CD4-positive, alpha-beta T cell treated with Interferon alpha-2 for 1 hour (primary cell): ENCODE measurements around the gene LARGE1.

Experiments
- DNase-seq, 2 donors: peaks; one replicate each; pipeline ENCODE4 v3.0.0-alpha.2; 2020 to 2022

Gene LARGE1

GRCh38 chr22:33650244-33650643 is 270.0 kb downstream of the LARGE1 start:
- DNase-seq, result no peak

- no peak for DNase-seq
Measured at GRCh38 chr22:33648478-33648877, 271.8 kb downstream of the LARGE1 start.

GRCh38 chr22:33640900-33641299 is 279.4 kb downstream of the LARGE1 start:
- DNase-seq, result no peak

GRCh38 chr22:33639588-33640254 is 280.6 kb downstream of the LARGE1 start:
- DNase-seq, result no peak

DNA sequence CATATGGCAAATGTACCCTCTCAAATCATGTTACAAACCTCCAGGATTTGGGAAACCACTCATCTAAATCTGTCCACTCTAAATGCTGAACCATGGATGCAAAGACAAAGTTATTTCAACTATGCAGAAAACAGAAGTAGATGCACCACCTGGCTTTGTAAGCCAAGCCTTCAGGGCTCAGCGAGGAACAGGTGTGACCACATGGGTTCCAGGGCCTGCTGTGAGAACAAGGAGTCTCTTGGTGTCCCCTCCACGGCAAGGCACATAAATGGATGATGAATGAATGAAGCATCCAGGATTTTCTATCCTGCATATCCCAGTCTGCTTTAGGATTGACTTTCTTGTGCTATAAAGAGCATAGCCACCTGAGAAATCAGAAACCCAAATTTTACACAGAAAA is 284.5 kb downstream of the LARGE1 start:
- DNase-seq, result no peak

DNA sequence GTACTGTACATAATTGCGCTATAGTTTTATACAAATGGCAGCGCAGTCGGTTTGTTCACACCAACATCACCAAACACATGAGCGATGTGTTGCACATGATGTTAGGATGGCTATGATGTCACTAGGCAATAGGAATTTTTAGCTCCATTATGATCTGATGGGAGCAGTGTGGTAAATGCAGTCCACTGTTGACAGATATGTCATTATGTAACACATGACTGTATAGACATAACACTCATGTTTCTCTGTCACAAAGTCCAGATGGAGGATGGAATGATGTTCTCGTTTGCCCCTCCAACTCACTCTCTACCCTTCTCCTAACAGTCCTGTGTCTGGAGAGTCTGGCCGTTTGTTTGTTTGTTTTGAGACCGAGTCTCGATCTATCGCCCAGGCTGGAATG is 288.5 kb downstream of the LARGE1 start:
- DNase-seq, result no peak

- DNase-seq, result no peak
Measured at GRCh38 chr22:33625959-33626358, 294.3 kb downstream of the LARGE1 start.

DNA sequence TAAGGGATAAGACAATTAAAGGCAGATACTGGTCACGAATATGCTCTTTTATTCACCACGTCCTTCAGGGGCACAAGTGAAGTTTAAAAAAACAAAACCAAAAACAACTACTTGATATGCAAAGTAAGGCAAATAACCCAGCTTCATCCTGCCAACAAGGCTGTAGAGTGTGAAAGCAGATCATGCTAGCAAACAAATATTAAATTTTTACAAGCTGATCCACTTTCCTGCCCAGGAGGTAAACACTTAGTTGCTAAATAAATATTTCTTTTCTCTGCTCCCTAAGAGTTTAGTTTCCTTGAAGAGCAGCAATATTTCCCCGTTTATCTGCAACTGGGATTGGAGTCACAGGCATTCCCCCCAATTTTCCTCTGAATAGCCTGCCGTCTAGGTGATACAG is 300.2 kb downstream of the LARGE1 start:
- no peak for DNase-seq

DNA sequence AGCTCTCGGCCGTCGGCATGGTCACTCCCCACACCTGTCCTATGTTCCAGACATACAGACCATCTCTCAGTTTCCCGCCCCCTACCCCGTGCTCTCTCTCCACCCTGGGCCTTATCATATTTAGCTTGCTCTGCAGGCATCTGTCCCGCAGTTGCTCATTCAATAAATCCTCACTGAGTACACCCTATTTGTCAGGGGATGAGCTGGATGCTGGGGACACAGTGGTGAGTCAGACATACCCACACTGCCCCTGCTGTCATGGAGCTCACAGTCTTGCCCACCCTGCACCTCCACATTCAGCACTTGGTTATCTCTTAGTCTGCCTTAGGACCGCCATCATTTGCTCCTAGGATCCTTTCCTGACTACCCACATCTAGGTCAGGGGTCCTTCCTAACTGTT is 313.8 kb downstream of the LARGE1 start:
- DNase-seq, result no peak

DNA sequence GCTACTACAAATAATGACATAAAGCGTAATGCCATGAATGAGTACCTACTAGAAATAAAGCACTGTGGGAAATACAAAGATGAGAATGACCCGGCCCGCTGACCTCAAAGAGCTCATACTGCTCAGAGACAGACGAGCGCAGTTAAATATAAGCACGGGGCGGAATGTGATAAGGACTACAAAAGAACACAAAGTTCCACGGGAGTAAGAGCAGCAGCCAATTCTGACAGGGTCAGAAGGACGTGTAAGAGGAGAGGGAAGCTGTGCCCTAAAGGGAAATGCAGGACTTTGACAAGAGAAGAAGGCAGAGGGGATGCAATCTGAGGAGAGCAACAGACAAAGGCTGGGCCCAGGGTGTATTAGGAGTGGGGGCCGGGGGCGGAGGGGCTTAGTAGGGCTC is 314.6 kb downstream of the LARGE1 start:
- DNase-seq, result no peak

GRCh38 chr22:33605221-33605620 is 315.1 kb downstream of the LARGE1 start:
- DNase-seq, result no peak

DNA sequence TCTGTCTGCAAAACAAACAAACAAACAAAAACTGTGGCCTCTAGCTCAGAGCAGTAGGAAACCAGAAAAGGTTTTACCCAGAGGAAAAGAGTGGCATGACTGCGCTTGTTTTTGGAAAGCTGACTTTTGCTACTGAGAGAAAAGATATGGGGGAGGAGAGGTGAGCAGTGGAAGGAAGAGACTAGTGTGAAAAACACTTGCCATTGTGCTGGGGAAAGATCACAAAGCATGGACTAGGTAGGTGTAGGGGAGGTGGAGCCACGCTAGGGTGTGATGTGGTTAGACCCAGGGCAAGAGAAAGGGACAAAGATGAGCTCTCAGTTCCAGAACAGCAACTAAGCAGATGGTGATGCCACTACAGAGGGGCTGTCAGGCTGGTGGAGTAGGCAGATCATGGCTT is 319.2 kb downstream of the LARGE1 start:
- DNase-seq, result no peak

- DNase-seq, result no peak
Measured at GRCh38 chr22:33600595-33600994, 319.7 kb downstream of the LARGE1 start.

- DNase-seq, result no peak
Measured at GRCh38 chr22:33600113-33600512, 320.2 kb downstream of the LARGE1 start.

DNA sequence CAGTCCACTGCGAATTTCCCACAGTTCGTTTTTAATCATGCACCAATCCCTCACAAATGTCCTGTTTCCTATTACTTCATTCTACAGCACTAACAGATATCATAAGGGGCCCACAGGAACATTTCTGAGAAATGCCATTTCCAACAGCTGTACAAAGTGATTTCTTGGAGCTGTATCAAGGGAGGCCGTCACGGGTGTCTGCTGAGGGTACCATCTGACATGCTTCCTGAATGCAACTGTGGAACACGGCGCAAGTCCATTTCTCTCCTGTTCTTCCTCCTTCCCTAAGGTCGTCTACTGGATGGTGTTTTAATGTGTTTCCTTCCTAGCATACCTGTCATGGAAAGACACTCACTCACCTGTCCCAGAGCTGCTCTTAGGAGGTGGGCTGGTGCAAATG is 320.7 kb downstream of the LARGE1 start:
- no peak for DNase-seq

DNA sequence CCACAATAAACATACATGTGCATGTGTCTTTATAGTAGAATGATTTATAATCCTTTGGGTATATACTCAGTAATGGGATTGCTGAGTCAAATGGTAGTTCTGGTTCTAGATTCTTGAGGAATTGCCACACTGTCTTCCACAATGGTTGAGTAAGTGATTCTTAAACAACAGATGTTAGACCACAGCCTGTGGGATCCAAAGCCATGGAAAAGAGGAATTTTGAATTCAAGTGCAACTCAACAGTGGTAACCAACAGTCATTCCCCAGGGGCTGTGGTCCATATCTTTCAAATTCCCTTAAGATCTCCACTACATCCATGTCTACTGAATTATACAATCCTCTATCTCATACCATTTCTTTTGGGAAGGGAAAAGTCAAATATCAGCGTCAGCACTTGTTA is 321.5 kb downstream of the LARGE1 start:
- DNase-seq, result no peak

DNA sequence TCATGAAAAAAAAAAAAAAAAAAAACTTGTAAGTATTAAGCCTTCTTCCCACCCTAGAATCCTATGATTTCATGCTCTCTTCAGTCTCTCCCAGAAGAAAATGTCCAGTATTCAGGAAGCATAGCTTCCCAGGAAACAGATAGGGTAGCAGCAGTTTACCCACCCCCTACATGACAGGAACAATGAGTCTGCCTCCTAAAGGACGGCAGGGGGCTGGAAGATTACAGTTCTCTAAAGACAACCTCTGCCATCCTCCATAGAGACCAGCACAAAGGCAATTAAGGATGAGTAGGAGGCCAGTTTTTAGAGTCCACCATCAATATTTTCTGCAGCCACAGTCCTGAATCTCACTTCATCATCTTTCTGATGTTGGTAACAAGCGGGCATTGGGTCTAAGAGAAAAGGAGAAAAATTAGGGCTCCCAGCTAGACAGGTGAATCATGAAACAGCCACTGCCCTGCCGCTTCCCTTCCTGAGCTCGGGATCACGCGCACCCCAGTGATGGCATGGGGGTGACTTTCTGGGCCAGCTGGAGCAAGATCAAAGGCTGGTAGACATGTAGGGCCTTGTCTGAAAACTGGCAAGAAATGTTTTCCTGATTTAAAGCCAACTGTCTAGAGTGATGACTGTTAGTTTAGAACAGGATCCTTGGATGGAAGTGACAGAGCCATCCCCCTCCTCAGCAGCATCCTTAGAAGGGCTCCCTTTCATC is 322.8 kb downstream of the LARGE1 start:
- DNase-seq, result no peak

- DNase-seq, result no peak
Measured at GRCh38 chr22:33593818-33594217, 326.5 kb downstream of the LARGE1 start.

DNA sequence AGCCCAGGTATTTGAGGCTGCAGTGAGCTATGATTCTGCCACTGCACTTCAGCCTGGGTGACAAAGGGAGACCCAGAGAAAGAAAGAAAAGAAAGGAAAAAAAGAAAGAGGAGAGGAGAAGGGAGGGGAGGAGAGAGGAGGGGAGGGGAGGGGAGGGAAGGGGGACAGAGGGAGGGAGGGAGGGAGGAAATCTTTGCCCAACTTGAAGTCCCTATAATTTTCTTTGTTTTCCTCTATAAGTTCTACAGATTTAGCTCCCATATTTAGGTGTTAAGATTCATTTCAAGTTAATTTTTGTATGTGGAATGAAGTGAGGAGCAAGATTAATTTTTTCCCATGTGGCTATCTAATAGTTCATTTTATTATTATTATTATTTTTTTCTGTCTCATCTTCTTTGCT is 328.3 kb downstream of the LARGE1 start:
- DNase-seq, result no peak

- no peak for DNase-seq
Measured at GRCh38 chr22:33589297-33589696, 331.0 kb downstream of the LARGE1 start.

GRCh38 chr22:33588860-33589259 is 331.4 kb downstream of the LARGE1 start:
- no peak for DNase-seq

DNA sequence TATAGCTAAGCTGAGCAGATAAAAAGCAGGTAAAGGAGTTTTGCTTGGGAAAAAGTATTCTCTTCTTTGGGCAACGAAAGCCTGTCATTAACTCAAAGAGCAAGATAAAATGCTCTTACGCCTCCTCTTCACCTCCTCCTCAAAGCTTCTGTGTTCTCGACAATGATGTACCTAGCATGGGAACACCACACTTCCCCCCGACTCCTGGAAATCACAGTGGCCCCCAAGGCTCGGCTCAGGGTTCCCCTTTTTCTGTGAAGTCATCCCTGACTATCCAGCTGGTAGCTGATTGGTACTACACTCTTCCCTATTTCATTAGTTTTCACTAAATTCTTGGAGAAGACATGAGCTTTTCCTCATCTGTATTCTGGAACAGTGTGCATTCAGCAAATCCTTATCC is 336.1 kb downstream of the LARGE1 start:
- no peak for DNase-seq

GRCh38 chr22:33582822-33583400 is 337.4 kb downstream of the LARGE1 start:
- no peak for DNase-seq

DNA sequence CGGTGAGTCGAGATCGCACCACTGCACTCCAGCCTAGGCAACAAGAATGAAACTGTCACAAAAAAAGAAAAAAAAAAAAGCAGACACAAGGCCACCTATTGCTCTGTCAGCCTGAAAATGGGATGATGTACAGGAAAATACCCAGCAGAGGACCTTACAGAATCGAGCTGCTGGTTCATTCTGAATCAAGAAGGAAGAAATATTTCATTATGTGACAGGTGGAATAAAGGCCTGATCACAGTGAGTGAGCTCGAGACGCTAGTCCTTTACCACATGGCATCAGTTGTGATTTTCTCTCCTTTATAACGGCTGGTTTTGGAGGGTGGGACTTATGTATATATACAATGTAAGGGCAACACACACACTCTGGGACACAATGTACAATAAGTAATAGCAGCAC is 340.0 kb downstream of the LARGE1 start:
- no peak for DNase-seq
